Transverse colon (tissue), 3 donors: ENCODE measurements around the gene BMP8B.
A peak's percentile ranks its signal among the peaks of the same experiment; 100 is the strongest.

Experiments used
- POLR2A ChIP-seq: fragments of 450-650 bp; IDR thresholded peaks from one replicate; pipeline ENCODE4 v1.6.1; 2016; ENCODE audit warnings: antibody characterized with exemption, mild to moderate bottlenecking, moderate library complexity
- TF ChIP-seq, protein P1 (sequence below), 5 experiments: fragments of 200-600 bp in 3 of 5; fragments of 450-650 bp in 2 of 5; sonication (generic) in 3 of 5; IDR thresholded peaks; 1 replicate in 2 of 5; 2 replicates in 3 of 5; pipeline ENCODE4 v1.5.1; 2016 to 2017; ENCODE audit warnings: antibody characterized with exemption in 5 of 5, inconsistent platforms in 3 of 5, mild to moderate bottlenecking in 2 of 5, moderate library complexity in 1 of 5

DNA sequence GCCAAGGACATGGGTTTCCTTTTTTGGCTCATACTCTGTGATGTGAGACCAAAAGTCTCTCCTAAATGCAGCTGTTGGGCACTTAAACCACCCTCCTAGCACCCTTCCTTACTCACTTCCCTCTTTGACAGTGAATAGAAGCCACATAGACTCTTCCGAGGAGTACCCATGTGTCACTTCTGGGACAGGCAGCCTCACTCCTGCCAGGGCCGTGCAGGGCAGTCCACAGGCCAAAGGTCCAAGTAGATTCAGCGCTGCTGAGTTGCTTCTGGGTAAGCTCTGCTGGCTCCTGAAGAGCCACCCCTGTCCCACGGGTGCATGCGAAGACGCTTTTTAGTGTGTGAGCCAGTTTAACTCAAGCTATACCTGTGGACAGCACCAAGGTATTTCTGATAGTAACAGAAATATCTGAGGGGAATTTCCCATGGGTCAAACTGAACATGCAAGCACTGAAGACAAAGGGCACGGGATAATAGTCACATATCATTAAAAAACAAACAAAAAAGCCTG lies 36.8 kb upstream of the BMP8B start:
- TF ChIP-seq POLR2A = peak; percentile 37
- TF ChIP-seq, protein P1, sequence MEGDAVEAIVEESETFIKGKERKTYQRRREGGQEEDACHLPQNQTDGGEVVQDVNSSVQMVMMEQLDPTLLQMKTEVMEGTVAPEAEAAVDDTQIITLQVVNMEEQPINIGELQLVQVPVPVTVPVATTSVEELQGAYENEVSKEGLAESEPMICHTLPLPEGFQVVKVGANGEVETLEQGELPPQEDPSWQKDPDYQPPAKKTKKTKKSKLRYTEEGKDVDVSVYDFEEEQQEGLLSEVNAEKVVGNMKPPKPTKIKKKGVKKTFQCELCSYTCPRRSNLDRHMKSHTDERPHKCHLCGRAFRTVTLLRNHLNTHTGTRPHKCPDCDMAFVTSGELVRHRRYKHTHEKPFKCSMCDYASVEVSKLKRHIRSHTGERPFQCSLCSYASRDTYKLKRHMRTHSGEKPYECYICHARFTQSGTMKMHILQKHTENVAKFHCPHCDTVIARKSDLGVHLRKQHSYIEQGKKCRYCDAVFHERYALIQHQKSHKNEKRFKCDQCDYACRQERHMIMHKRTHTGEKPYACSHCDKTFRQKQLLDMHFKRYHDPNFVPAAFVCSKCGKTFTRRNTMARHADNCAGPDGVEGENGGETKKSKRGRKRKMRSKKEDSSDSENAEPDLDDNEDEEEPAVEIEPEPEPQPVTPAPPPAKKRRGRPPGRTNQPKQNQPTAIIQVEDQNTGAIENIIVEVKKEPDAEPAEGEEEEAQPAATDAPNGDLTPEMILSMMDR (IDR thresholded peaks at IDR 0.05) = no peak
